GM21390 (cell line): ENCODE measurements around the gene CPZ.

Experiments
- ATAC-seq: cut with Tn5 transposase; IDR thresholded peaks from one replicate; pipeline ENCODE4 v1.9.1; 2021; ENCODE audit not compliant: unreplicated experiment

The CPZ gene

GRCh38 chr4:8592366-8593263, at the start of gene CPZ:
TSS of gene CPZ (plus strand) at chr4:8592765. CDS start at chr4:8592834, 69 bp downstream.
- no peak for ATAC-seq

GRCh38 chr4:8542776-8543525, 49.6 kb upstream of the CPZ start:
- ATAC-seq = no peak

GRCh38 chr4:8543623-8544022, 48.9 kb upstream of the CPZ start:
- ATAC-seq = no peak

- ATAC-seq = no peak
Observed at GRCh38 chr4:8544282-8544681, 48.3 kb upstream of the CPZ start.

GRCh38 chr4:8544741-8545438, 47.7 kb upstream of the CPZ start:
- ATAC-seq = no peak

GRCh38 chr4:8545439-8545765, 47.2 kb upstream of the CPZ start:
- ATAC-seq = no peak

GRCh38 chr4:8546766-8547107, 45.8 kb upstream of the CPZ start:
- ATAC-seq = no peak

- ATAC-seq = no peak
Observed at GRCh38 chr4:8547108-8547911, 45.3 kb upstream of the CPZ start.

- no peak for ATAC-seq
Observed at GRCh38 chr4:8547912-8548730, 44.4 kb upstream of the CPZ start.

- no peak for ATAC-seq
Observed at GRCh38 chr4:8548731-8549351, 43.7 kb upstream of the CPZ start.

- no peak for ATAC-seq
Observed at GRCh38 chr4:8549352-8549931, 43.1 kb upstream of the CPZ start.

- no peak for ATAC-seq
Observed at GRCh38 chr4:8550691-8551090, 41.9 kb upstream of the CPZ start.

- no peak for ATAC-seq
Observed at GRCh38 chr4:8552024-8552423, 40.5 kb upstream of the CPZ start.

GRCh38 chr4:8552581-8553205, 39.9 kb upstream of the CPZ start:
- ATAC-seq = no peak

GRCh38 chr4:8553216-8553615, 39.3 kb upstream of the CPZ start:
- ATAC-seq = no peak

GRCh38 chr4:8553991-8554405, 38.6 kb upstream of the CPZ start:
- no peak for ATAC-seq

- no peak for ATAC-seq
Observed at GRCh38 chr4:8554555-8555100, 37.9 kb upstream of the CPZ start.

- no peak for ATAC-seq
Observed at GRCh38 chr4:8555716-8556115, 36.8 kb upstream of the CPZ start.
